ENCODE results near the gene ANKRD12. TPM values are rescaled to one million over a fixed set of nuclear protein-coding genes. Genes with fewer than 3 reads are reported as not detected.

Gene ANKRD12
- total RNA-seq, 2 experiments from 2014 or later = 37.5 to 40.0 TPM

DNA sequence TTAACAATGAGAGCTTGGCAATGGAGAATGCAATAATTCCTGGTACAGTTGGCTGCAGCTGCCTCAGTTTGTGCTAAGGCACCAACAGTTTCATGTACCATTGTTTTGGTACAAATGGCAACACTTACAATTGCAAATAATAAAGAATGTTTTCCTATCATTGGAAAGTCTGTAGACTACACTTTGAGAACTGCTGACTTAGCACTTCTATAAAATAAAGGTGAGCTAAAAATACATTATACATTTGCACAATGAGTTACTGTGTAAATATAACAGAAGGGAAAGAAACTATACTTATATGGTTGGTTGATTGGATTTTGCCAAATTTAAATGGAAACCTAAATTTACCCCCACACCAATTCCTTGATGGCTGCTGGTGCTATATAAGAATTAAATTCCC is 153.1 kb downstream of the ANKRD12 start:
- H3K4me1 Mint-ChIP-seq (ENCODE audit: low read depth) = no peaks in the 10 kb centered on the region
- intact Hi-C loops (cut with micrococcal nuclease) = no loop called here
- no peak overlapping the region for H3K4me3 Mint-ChIP-seq
- H3K27ac Mint-ChIP-seq = no peak overlapping the region
- DNase-seq = no peak
- H3K9me3 Mint-ChIP-seq = peaks cover 31% of the 10 kb centered on the region
- CTCF ChIA-PET = no interaction called here
- peaks cover 11% of the 10 kb centered on the region for H3K36me3 Mint-ChIP-seq (ENCODE audit: low read depth)
- no peaks in the 10 kb centered on the region for H3K27me3 Mint-ChIP-seq (ENCODE audit: low read depth)

DNA sequence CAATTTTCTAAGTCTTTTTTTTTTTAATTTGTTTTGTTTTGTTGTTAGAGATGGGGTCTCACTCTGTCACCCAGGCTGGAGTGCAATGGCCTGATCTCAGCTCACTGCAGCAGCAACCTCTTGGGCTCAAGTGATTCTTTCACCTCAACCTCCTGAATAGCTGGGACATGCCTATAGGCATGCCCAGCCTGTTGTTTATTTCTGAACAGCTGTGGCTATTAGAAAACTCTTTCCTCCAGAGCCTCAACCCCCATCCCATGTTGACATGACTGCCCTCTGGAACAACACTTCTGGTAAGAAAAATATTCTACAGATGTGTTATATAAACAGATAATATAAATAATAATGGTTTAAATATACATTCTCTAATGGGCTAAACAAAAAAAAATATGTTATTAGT is 153.6 kb downstream of the ANKRD12 start:
- peaks cover 31% of the 10 kb centered on the region for H3K9me3 Mint-ChIP-seq
- no peak for DNase-seq
- H3K36me3 Mint-ChIP-seq (ENCODE audit: low read depth) = peaks cover 11% of the 10 kb centered on the region
- CTCF ChIA-PET = no interaction called here
- H3K4me3 Mint-ChIP-seq = no peak overlapping the region
- no peaks in the 10 kb centered on the region for H3K27me3 Mint-ChIP-seq (ENCODE audit: low read depth)
- H3K27ac Mint-ChIP-seq = no peak overlapping the region
- H3K4me1 Mint-ChIP-seq (ENCODE audit: low read depth) = no peaks in the 10 kb centered on the region
- intact Hi-C loops (cut with micrococcal nuclease) = no loop called here

DNA sequence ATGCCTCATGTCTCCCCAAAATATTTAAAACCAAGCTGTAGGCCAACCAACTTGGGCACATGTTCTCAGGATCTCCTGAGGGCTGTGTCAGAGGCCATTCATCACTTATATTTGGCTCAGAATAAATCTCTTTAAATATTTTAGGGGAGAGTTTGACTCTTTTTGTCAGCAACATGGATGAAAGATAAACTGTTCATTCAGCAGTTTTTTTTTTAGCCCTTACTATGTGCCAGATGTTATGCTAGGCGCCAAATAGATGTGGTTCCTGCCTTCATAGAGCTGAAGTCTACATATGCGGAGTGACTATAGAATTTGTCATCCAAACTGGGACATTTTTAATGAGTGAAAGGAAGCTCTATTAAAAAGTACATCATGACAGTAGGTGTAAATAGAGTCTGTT is 155.5 kb downstream of the ANKRD12 start:
- no peaks in the 10 kb centered on the region for H3K4me1 Mint-ChIP-seq (ENCODE audit: low read depth)
- CTCF ChIA-PET = no interaction called here

GRCh38 chr18:9293948-9294347 is 157.4 kb downstream of the ANKRD12 start:
- Mint-ChIP-seq H3K9me3 (peaks cover 24% of the 10 kb centered on the region), H3K4me1 (ENCODE audit: low read depth) (no peaks in the 10 kb centered on the region), H3K27ac (no peak overlapping the region), H3K27me3 (ENCODE audit: low read depth) (no peaks in the 10 kb centered on the region), H3K4me3 (no peak overlapping the region), H3K36me3 (ENCODE audit: low read depth) (peaks cover 6% of the 10 kb centered on the region)
- DNase-seq = no peak
- intact Hi-C loops (cut with micrococcal nuclease) = no loop called here
- CTCF ChIA-PET = no interaction called here

More for the DNA sequence above, 155.5 kb downstream of the ANKRD12 start:
- H3K27ac Mint-ChIP-seq = no peak overlapping the region
- peaks cover 6% of the 10 kb centered on the region for H3K36me3 Mint-ChIP-seq (ENCODE audit: low read depth)
- DNase-seq = no peak
- peaks cover 28% of the 10 kb centered on the region for H3K9me3 Mint-ChIP-seq
- intact Hi-C loops (cut with micrococcal nuclease) = no loop called here
- no peak overlapping the region for H3K4me3 Mint-ChIP-seq
- H3K27me3 Mint-ChIP-seq (ENCODE audit: low read depth) = no peaks in the 10 kb centered on the region

DNA sequence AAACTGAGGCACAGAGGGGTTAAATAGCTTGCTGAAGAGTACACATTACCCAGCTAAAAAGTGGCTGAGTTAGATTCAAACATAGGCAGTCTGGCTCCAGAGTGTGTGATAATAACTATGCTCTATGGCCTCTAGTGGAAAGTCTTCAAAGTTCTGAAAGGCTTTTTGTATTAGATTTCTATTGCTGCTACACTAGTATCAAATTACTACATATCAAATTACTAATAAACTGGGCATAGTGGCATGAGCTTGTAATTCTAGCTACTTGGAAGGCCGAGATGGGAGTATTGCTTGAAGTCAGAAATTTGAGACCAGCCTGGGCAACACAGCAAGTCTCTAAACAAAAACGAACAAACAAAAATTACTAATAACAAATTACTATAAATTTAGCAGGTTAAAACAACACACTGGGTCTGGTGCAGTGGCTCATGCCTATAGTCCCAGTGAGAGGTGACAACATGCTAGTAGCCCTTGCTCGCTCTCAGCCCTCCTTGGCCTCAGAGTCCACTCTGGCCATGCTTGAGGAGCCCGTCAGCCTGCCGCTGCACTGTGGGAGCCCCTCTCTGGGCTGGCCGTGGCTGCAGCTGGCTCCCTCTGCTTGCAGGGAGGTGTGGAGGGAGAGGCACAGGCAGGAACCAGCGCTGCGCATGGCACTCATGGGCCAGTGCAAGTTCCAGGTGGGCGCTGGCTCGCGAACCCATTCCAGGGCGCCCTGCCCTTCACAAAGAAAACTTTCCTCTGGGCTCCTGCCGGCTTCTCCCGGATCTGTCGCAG is 159.8 kb downstream of the ANKRD12 start:
- H3K27me3 Mint-ChIP-seq (ENCODE audit: low read depth) = no peaks in the 10 kb centered on the region
- no peak overlapping the region for H3K27ac Mint-ChIP-seq
- intact Hi-C loops (cut with micrococcal nuclease) = no loop called here
- no peaks in the 10 kb centered on the region for H3K4me1 Mint-ChIP-seq (ENCODE audit: low read depth)
- H3K9me3 Mint-ChIP-seq = peaks cover 21% of the 10 kb centered on the region
- H3K4me3 Mint-ChIP-seq = no peak overlapping the region
- DNase-seq = no peak
- CTCF ChIA-PET = no interaction called here
- H3K36me3 Mint-ChIP-seq (ENCODE audit: low read depth) = peaks cover 6% of the 10 kb centered on the region

DNA sequence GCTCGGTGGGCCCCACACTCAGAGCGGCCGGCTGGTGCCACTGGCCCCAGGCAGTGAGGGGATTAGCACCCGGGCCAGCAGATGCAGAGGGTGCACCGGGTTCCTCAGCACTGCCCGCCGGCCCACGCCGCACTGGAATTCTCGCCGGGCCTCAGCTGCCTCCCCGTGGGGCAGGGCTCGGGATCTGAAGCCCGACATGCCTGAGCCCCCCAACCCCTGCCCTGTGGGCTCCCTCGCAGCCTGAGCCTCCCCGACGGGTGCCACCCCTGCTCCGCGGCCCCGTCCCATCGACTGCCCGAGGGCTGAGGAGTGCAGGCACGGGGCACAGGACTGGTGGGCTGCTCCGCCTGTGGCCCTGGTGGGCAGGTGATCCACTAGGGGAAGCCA is 160.4 kb downstream of the ANKRD12 start:
- Mint-ChIP-seq H3K36me3 (ENCODE audit: low read depth) (peaks cover 6% of the 10 kb centered on the region), H3K4me3 (no peak overlapping the region), H3K4me1 (ENCODE audit: low read depth) (no peaks in the 10 kb centered on the region), H3K27me3 (ENCODE audit: low read depth) (no peaks in the 10 kb centered on the region), H3K27ac (no peak overlapping the region), H3K9me3 (peaks cover 18% of the 10 kb centered on the region)
- CTCF ChIA-PET = no interaction called here
- DNase-seq = no peak
- intact Hi-C loops (cut with micrococcal nuclease) = no loop called here

DNA sequence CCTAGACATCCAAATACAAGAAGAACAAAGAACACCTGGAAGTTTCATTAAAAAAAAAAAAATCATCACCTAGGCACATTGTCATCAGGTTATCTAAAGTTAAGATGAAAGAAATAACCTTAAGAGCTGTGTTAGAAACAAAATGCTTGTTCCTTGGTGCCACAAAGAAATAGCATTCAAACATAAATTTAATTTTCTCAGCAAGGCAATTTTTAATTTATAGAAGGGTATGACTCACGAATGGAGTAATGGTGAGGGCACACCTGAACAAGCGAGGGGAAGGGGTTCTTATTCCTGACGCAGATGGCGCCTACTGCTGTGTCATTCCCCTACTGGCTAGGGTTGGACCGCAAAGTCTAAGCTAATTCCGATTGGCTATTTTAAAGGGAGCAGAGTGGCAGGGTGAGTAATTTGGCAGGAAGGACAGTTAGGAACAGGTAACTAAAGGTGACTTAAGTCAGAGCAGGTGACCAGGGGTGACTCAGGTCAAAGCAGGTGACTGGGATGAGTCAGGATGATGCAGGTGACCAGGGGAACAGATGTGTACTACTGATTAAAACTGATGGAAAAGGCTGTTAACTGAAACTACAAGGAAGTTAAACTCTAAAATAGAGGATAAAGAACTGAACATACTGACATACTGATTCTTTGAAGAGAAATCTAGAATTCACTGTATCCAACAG is 167.9 kb downstream of the ANKRD12 start:
- no peaks in the 10 kb centered on the region for H3K36me3 Mint-ChIP-seq (ENCODE audit: low read depth)

DNA sequence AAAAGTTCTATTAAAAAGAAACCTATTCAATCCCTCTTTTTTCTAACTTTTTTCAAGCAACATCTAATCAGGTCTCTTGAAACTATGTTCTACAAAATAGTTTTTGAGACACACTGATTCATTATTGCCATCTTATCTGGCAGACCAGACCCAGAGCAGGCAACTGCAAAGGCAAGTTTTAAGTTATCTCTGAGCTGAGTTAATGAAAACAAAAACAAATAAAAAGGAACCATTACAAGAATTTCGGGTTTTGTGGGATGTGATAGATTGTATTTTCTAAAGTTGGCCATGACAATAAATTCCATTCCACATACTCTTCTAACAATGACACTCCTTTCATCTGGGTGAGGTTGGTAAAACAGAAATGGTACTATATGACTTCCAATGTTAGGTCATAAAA is 182.8 kb downstream of the ANKRD12 start:
- CTCF ChIA-PET = no interaction called here
- peaks cover 1% of the 10 kb centered on the region for H3K36me3 Mint-ChIP-seq (ENCODE audit: low read depth)

More for the DNA sequence above, 167.9 kb downstream of the ANKRD12 start:
- H3K4me3 Mint-ChIP-seq = no peak overlapping the region
- H3K27me3 Mint-ChIP-seq (ENCODE audit: low read depth) = no peaks in the 10 kb centered on the region
- intact Hi-C loops (cut with micrococcal nuclease) = no loop called here
- peaks cover 33% of the 10 kb centered on the region for H3K9me3 Mint-ChIP-seq
- H3K27ac Mint-ChIP-seq = no peak overlapping the region
- no peaks in the 10 kb centered on the region for H3K4me1 Mint-ChIP-seq (ENCODE audit: low read depth)
- no peak for DNase-seq
- CTCF ChIA-PET = no interaction called here

GRCh38 chr18:9321017-9321452 is 184.5 kb downstream of the ANKRD12 start:
- no peak for DNase-seq
- CTCF ChIA-PET = no interaction called here
- H3K4me3 Mint-ChIP-seq = no peak overlapping the region
- peaks cover 4% of the 10 kb centered on the region for H3K9me3 Mint-ChIP-seq
- intact Hi-C loops (cut with micrococcal nuclease) = no loop called here
- H3K36me3 Mint-ChIP-seq (ENCODE audit: low read depth) = peaks cover 1% of the 10 kb centered on the region
- peaks cover 6% of the 10 kb centered on the region for H3K27me3 Mint-ChIP-seq (ENCODE audit: low read depth)
- H3K27ac Mint-ChIP-seq = no peak overlapping the region
- no peaks in the 10 kb centered on the region for H3K4me1 Mint-ChIP-seq (ENCODE audit: low read depth)

More for the DNA sequence above, 182.8 kb downstream of the ANKRD12 start:
- intact Hi-C loops (cut with micrococcal nuclease) = no loop called here
- H3K4me1 Mint-ChIP-seq (ENCODE audit: low read depth) = no peaks in the 10 kb centered on the region
- no peak overlapping the region for H3K4me3 Mint-ChIP-seq
- no peak overlapping the region for H3K27ac Mint-ChIP-seq
- DNase-seq = no peak
- peaks cover 6% of the 10 kb centered on the region for H3K27me3 Mint-ChIP-seq (ENCODE audit: low read depth)
- peaks cover 4% of the 10 kb centered on the region for H3K9me3 Mint-ChIP-seq

DNA sequence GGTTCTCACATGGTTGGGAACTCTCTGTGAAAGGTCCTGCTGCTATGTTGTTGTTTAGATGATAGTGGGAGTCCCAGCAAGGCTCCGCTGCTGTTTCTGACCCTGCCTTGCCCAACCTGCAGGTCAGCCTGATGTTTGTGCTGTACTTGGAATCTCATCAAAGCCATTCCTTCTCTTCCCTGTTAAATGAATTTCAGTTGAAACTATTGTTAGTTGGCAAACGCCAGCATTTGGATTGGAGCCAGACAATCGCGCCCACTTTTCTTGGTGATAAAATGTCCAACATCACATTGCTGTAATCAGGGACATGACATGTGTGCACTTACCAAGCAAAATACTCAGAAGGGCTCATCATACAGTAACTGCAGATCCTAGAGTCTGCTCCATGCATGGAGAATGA is 185.2 kb downstream of the ANKRD12 start:
- Mint-ChIP-seq H3K4me3 (no peak overlapping the region), H3K4me1 (ENCODE audit: low read depth) (no peaks in the 10 kb centered on the region), H3K36me3 (ENCODE audit: low read depth) (peaks cover 1% of the 10 kb centered on the region), H3K27ac (no peak overlapping the region), H3K27me3 (ENCODE audit: low read depth) (peaks cover 6% of the 10 kb centered on the region), H3K9me3 (peaks cover 4% of the 10 kb centered on the region)
- DNase-seq = no peak
- intact Hi-C loops (cut with micrococcal nuclease) = no loop called here
- CTCF ChIA-PET = no interaction called here

DNA sequence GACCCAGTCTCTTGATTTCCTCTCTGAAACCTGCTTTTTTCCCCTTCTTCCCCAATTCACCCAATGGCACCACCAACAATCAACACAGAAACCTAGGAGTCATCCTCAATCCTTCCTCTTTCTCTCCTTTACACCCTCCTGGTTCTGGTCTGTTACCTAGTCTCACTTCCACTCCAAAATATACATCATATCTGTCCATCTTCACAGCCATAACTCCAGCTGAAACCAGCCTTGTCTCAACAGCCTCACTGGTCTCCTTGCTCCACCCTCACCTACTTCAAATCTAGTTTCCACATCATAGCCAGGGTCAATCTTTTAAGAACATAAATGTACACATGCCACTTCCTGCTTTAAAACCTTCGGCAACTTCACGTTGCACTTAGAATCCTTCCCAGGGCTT is 186.2 kb downstream of the ANKRD12 start:
- intact Hi-C loops (cut with micrococcal nuclease) = no loop called here
- H3K4me1 Mint-ChIP-seq (ENCODE audit: low read depth) = no peaks in the 10 kb centered on the region

DNA sequence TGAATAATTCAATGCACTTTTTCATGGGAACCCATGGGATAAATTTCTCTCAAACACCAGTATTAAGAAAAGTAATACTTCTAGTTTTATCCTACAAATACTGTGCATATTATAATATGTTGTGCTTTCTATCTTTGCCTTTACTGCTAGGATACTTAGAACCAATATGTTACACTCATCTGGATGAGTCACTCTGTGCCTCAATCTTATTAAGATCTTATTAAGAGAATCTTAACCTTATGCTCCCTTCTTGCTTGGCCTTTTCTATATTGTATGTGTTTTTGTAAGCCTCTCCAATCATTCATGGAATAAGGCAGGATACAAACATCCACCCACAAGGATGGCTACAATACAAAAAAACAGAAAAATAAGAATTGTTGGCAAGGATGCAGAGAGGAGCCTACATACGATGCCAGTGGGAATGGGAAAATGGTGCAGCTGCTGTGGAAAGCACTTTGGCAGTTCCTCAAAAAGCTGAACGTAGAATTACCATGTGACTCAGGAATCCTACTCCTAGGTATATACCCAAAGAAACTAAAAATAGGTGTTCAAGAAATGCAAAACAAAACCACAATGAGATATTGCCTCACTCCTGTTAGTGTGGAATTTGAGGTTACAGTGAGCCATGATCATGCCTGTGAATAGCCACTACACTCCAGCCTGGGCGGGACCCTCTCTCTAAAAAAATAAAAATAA is 187.3 kb downstream of the ANKRD12 start:
- Mint-ChIP-seq H3K4me1 (ENCODE audit: low read depth) (no peaks in the 10 kb centered on the region), H3K4me3 (no peak overlapping the region), H3K36me3 (ENCODE audit: low read depth) (peaks cover 1% of the 10 kb centered on the region), H3K9me3 (peaks cover 8% of the 10 kb centered on the region), H3K27ac (no peak overlapping the region), H3K27me3 (ENCODE audit: low read depth) (peaks cover 6% of the 10 kb centered on the region)
- DNase-seq = no peak
- CTCF ChIA-PET = no interaction called here
- intact Hi-C loops (cut with micrococcal nuclease) = no loop called here

More for the DNA sequence above, 186.2 kb downstream of the ANKRD12 start:
- Mint-ChIP-seq H3K27me3 (ENCODE audit: low read depth) (peaks cover 6% of the 10 kb centered on the region), H3K9me3 (peaks cover 4% of the 10 kb centered on the region), H3K27ac (no peak overlapping the region), H3K36me3 (ENCODE audit: low read depth) (peaks cover 1% of the 10 kb centered on the region), H3K4me3 (no peak overlapping the region)
- CTCF ChIA-PET = no interaction called here
- no peak for DNase-seq
